H4 (cell line): ENCODE results near the gene MILR1. TPM values are rescaled to one million over a fixed set of nuclear protein-coding genes. Genes with fewer than 3 reads are reported as not detected.
A peak's percentile ranks its signal among the peaks of the same experiment; 100 is the strongest.
"Not testable (repeated sequence)": the region's sequence is repeated elsewhere in the genome, so short reads cannot be mapped to it uniquely, and the experiment has no call there.

ENCODE experiments used
- DNase-seq: peaks from one replicate; pipeline ENCODE4 v3.0.0-alpha.2; 2015; ENCODE audit warnings: low spot score
- total RNA-seq: library from RNA; depleted of rRNA; stranded (reverse); fragments of >200 nt; shearing (Covaris generic); gene quantifications from 2 replicates; pipeline ENCODE4 v1.2.3, GENCODE V29; 2014; rRNA removed

MILR1 gene
- 20.3 and 24.8 TPM in 2 replicates for total RNA-seq

- DNase-seq: peak; percentile 93
These were observed at the start of gene MILR1 for GRCh38 chr17:64448665-64449512. TSS of gene MILR1 (plus strand) at chr17:64449115. CDS start at chr17:64449169, 54 bp downstream.

- no peak for DNase-seq
These were observed 49.2 kb upstream of the MILR1 start for GRCh38 chr17:64399767-64400156.

GRCh38 chr17:64400642-64401041 is 48.3 kb upstream of the MILR1 start:
- no peak for DNase-seq

GRCh38 chr17:64401244-64401860 is 47.6 kb upstream of the MILR1 start:
- DNase-seq: no peak

- no peak for DNase-seq
These were observed 47.0 kb upstream of the MILR1 start for GRCh38 chr17:64401941-64402340.

- no peak for DNase-seq
These were observed 46.4 kb upstream of the MILR1 start for GRCh38 chr17:64402469-64402868.

- DNase-seq: no peak
These were observed 44.9 kb upstream of the MILR1 start for GRCh38 chr17:64403881-64404460.

- peak; percentile 23 for DNase-seq
These were observed 42.4 kb upstream of the MILR1 start for GRCh38 chr17:64406321-64407200.

GRCh38 chr17:64410750-64411490 is 38.0 kb upstream of the MILR1 start:
- no peak for DNase-seq

GRCh38 chr17:64411999-64412771 is 36.7 kb upstream of the MILR1 start:
- DNase-seq: no peak

GRCh38 chr17:64412944-64413381 is 36.0 kb upstream of the MILR1 start:
- no peak for DNase-seq

- DNase-seq: no peak
These were observed 35.4 kb upstream of the MILR1 start for GRCh38 chr17:64413513-64413912.

GRCh38 chr17:64418506-64419339 is 30.2 kb upstream of the MILR1 start:
- DNase-seq: peak; percentile 73

- DNase-seq: peak; percentile 86
These were observed 28.7 kb upstream of the MILR1 start for GRCh38 chr17:64420143-64420670.

- DNase-seq: not testable (repeated sequence)
These were observed 26.8 kb upstream of the MILR1 start for GRCh38 chr17:64422121-64422520.

- DNase-seq: no peak
These were observed 25.0 kb upstream of the MILR1 start for GRCh38 chr17:64423881-64424280.

GRCh38 chr17:64424324-64424849 is 24.5 kb upstream of the MILR1 start:
- no peak for DNase-seq

GRCh38 chr17:64425191-64425590 is 23.7 kb upstream of the MILR1 start:
- DNase-seq: no peak

GRCh38 chr17:64426596-64426995 is 22.3 kb upstream of the MILR1 start:
- DNase-seq: no peak
